ENCODE measurements around the gene RPTOR. TPM values are rescaled to one million over a fixed set of nuclear protein-coding genes. Genes with fewer than 3 reads are reported as not detected.

The RPTOR gene
- total RNA-seq, 1 experiment from 2014 or later = 25.1 TPM

- Histone ChIP-seq H3K23me2 (ENCODE audit: insufficient read length, low read depth, low read length, poor library complexity, severe bottlenecking) (no peaks in the 10 kb centered on the region), H4K20me1 (ENCODE audit: control insufficient read depth, insufficient read depth, insufficient read length) (no peaks in the 10 kb centered on the region), H3K27me3 (ENCODE audit: insufficient read depth, low read length) (no peaks in the 10 kb centered on the region), H4K8ac (replicated peaks; ENCODE audit: insufficient read length, low read depth, low read length) (no peak overlapping the region), H2BK20ac (ENCODE audit: low read depth, low read length, poor library complexity, severe bottlenecking) (no peak overlapping the region), H3K18ac (ENCODE audit: insufficient read length, low read depth, low read length) (no peak overlapping the region), H3K4me2 (ENCODE audit: insufficient read depth, insufficient read length, low read length) (no peak overlapping the region), H2AFZ (ENCODE audit: low read length) (no peak overlapping the region), H3K27ac (ENCODE audit: insufficient read length, low read depth, low read length) (no peak overlapping the region), H3K23ac (ENCODE audit: insufficient read length, low read depth, low read length) (no peak overlapping the region), H3T11ph (ENCODE audit: low read length) (no peak overlapping the region), H3K4ac (ENCODE audit: low read depth, low read length) (no peak overlapping the region), H2BK12ac (ENCODE audit: insufficient read length, low read depth, low read length) (no peak overlapping the region), H3K79me2 (ENCODE audit: insufficient read depth, low read length) (no peaks in the 10 kb centered on the region), H3K14ac (ENCODE audit: insufficient read depth, low read length) (no peak overlapping the region), H3K79me1 (ENCODE audit: insufficient read depth, low read depth, low read length, poor library complexity, severe bottlenecking) (no peaks in the 10 kb centered on the region), H4K91ac (ENCODE audit: insufficient read length, low read depth, low read length) (no peak overlapping the region), H3K56ac (ENCODE audit: insufficient read length, low read depth, low read length) (no peak overlapping the region), H3K9ac (ENCODE audit: extremely low read depth, insufficient read length, low read length) (no peak overlapping the region), H2AK5ac (ENCODE audit: insufficient read length, low read length) (no peak overlapping the region), H3K4me1 (ENCODE audit: insufficient read depth, low read length) (no peaks in the 10 kb centered on the region), H2BK15ac (ENCODE audit: low read depth, low read length) (no peak overlapping the region), H2BK5ac (ENCODE audit: insufficient read length, low read length) (no peak overlapping the region), H3K9me3 (ENCODE audit: control insufficient read depth, low read depth, low read length) (no peaks in the 10 kb centered on the region), H2BK120ac (ENCODE audit: low read depth, low read length, poor library complexity, severe bottlenecking) (no peak overlapping the region), H4K5ac (ENCODE audit: insufficient read length, low read depth, low read length) (no peak overlapping the region)
- no peaks in the 10 kb centered on the region; a peak in 1 of 5 replicates for H3K9me3 Mint-ChIP-seq
- H3K4me3 Mint-ChIP-seq = no peak overlapping the region
- H3K27ac Mint-ChIP-seq = no peak overlapping the region
- no CpG with 5 or more reads among the region's 5 CpGs for WGBS (ENCODE audit: extremely low coverage, insufficient read length, low lambda C conversion rate)
- peaks cover 4 to 8% of the 10 kb centered on the region in 2 experiments; a peak in 3 of 4 replicates for H3K4me1 Mint-ChIP-seq
- 0 out of 7 replicates have a peak, but pooled peaks cover 0 to 5% (median 0%) of the 10 kb centered on the region in 3 experiments for H3K36me3 Mint-ChIP-seq (ENCODE audit: insufficient read depth in 1 of 3, low read depth in 3 of 3)
- TF ChIP-seq CTCF (conservative IDR thresholded peaks at IDR 0.05) = no peak
- H3K27me3 Mint-ChIP-seq (ENCODE audit: low read depth) = no peaks in the 10 kb centered on the region
- no peak for DNase-seq
Measured at GRCh38 chr17:80813318-80813717, 268.7 kb downstream of the RPTOR start.

All from H9 (cell line).